GM19455 (cell line): ENCODE data around the gene COL13A1.

Experiments used
- ATAC-seq: cut with Tn5 transposase; IDR thresholded peaks from one replicate; pipeline ENCODE4 v1.9.1; 2021; ENCODE audit not compliant: unreplicated experiment

The COL13A1 gene

GRCh38 chr10:69865450-69865849, 63.7 kb downstream of the COL13A1 start:
- no peak for ATAC-seq

DNA sequence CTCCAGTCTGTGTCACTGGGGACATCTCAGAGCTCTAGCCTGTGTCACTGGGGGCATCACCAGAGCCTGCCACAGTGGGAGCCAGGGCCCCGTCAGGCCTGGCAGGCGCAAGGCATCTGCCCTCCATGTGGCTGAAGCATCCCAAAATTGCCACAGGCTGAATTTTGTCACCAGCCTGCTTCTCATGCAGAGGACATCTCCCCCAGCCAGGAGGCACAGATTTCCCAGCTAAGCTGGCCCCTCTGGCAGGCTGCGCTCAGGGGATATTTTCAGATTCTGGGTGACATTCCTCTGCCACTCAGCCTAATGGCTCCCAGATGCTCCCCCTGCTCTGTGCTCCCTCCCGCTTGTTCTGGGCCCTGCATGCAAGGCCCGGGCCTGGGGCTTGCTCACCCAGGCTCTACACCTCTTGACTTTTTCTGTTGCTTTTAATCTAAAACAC, 64.6 kb downstream of the COL13A1 start:
- no peak for ATAC-seq

DNA sequence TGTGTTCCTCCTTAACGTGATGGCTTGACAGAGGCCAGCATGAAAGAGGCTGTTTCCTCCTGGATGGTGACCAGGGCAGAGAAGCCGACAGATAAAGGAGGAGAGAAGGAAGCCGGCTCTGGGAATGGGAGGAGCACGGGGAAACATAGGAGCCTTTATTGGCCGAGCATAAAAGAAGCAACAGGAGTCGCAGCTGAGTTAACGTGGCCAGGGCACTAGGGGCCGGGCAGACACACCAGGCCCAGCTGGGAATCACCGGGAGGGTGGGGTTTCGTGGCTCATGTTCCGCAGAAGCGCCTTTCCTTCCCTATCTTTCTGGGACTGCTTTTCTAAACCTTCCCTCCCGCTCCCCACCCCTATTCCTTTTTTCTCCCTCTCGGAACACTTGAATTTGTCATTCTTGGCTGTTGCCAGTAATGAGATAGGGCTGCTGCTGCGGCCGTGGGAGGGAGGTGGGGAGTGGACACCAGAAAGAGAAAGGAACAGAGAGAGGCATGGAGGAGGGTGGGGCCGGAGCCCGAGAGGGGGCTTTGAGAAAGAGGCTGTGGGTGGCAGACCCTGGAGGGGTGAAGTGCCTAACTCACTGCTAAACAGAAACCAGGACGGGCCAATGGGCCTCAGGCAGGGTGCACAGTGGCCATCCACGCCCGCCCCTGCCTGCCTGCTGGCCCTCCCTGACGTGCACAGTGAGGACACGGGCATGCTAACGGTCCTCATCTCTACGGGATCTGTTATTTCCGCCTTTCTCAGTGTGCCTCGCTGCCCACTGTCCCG, 65.2 kb downstream of the COL13A1 start:
- ATAC-seq: no peak

DNA sequence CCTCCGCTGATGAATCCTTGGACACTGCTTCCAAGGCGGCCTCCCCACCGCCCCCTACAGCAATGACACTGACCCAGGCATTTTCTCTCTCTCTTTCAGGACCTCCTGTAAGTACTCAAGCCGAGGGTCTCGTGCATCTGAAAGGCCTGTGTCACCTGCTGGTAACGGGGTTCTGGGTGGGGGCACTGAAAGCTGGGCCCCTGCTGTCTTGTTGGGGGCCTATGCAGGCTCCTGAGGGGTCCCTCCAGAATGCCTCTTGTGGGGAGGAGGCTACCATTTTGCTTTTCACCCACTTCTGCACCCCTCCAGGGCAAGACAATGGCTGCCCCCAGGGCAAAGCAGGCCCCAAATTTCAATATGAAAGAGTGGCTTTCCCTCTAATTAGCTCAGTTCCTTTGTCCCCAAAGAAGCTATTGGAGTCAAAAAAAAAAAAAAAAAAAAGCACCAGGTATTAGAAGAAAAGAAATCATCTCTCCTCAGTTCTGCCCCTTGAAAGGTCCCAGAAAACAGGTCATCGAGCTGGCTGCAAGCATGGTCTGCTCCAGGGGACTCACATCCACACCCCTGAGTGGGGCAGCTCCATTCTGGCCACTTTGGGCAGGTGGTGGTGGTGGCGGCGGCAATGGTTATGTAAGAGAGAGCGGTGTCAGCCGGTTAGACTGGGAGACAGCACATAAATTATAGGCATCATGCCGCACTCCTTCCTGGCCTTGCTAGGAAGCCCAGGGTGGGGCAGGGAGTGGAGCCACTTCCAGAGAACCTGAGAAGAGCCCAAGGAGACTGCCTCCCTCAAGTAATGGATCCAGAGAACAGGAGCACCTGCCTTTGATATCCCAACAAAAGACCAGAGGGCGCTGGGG, 66.2 kb downstream of the COL13A1 start:
- no peak for ATAC-seq

GRCh38 chr10:69868821-69869220, 67.1 kb downstream of the COL13A1 start:
- ATAC-seq: no peak

- no peak for ATAC-seq
Measured at GRCh38 chr10:69869291-69869961, 67.7 kb downstream of the COL13A1 start.

- ATAC-seq: no peak
Measured at GRCh38 chr10:69870591-69870990, 68.9 kb downstream of the COL13A1 start.

DNA sequence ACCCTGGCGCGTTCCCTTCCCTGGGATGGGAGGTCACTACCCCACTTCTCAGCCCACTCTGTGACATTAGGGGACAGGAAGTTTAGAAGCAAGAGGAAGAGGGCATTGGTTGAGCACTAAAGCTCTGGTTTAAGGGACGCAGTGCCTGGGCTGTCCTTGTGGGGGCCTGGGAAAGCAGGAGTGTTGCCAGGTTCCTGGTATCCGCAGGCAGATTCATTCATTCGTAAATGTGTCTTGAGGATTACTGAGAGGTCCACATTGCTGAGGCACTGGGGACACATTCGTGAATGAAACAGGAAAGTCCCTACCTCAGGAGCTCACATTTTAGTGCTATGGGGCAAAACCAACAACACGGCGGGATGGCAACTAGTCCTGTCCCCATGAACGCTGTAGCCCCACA, 69.4 kb downstream of the COL13A1 start:
- no peak for ATAC-seq

DNA sequence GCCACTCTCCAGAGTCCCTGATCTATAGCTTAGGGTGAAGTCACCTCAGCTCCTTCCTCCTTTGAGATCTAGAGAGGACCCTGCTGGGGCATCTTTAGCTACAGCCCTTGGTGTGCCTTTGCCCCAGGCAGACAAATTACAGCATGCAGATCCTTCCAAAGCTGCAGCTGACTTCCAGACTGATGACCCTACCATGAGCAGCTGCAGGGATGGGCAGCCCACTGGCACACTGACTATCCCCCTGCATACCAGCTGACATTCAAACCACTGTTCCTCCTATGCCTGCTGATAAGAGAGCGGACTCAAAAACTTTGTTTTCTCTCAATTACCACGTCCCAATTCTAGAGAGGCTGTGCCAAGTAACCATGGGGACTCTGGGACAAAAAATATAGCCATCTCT, 70.6 kb downstream of the COL13A1 start:
- no peak for ATAC-seq

DNA sequence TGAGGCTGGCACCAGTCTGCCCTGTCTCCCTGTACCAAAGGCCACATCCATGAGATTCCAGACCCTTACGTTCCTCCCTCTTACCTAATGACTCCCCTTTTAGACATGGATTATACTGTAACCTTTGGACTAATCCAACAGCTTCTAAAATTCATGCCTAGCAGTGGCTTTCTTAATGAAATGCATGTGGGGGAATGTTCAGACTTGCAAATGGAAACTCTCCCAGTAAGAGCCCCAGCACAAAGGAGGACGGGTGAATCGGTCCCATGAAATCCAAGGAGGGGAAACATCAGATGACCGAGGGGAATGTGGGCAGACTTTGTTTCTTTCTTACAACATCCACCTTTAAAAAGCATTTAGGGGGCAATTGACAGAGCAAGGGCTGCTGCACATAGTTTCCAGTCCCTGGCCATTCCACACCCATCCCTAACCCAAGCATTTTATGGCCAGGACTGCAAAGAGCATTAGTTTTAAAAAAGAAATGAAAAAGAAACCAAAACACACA, 71.5 kb downstream of the COL13A1 start:
- no peak for ATAC-seq

DNA sequence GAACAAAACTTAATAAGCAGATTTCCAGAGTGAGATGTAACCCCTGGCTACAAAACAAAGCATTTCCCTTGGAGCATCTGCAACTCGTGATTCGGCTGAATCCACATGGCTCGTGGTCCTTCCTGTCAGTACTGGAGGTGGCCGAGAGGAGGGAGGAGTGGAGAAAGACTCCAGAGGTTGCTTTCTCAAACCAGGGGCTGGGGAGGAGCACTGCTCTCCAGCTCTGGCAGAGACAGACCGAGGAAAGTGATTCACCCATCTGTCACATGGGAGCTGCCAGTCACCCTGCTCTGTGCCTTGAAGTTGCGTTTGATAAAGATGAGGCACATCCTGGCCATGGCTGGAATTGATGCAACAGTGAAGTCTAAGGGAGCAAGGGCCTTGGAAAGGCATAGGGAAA, 72.7 kb downstream of the COL13A1 start:
- no peak for ATAC-seq

DNA sequence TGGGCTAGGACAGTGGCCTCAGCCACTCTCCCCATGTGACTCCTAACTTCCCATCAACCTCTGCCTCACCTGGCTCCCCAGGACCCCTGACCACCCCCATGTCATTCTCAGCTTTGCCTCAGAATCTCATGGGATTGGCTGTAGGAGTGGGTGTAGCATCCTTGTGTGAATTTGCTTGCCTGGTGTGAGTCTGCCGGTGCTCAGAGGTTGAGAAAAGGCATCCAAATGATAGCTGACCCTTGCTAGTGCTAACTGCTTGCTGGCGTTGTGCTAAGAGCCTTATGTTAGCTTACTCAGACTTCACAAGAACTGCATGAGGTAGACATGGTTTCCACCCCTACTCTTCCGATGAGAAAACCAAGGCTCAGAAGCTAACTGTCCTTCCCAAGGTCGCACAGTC, 74.2 kb downstream of the COL13A1 start:
- ATAC-seq: no peak

DNA sequence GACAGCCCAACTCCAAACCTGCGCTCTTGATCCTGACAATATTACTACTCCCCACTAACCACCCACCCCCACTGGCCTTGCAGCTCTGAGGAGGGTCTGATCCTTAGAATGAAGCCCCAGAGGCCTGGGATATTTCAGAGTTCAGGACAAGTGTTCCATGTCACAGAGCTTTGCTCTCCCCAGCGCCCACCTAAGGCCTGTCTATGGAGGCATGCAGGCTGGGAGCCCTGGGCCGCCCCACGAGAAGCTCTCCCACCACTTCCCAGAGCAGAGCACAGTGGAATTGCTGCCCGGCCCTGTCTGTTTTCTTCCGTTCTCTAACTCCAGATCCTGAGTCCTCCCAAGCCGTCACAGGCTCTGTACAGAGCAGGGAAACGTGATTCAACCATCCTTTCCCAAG, 74.6 kb downstream of the COL13A1 start:
- ATAC-seq: no peak

- ATAC-seq: no peak
Measured at GRCh38 chr10:69876931-69877330, 75.2 kb downstream of the COL13A1 start.

- ATAC-seq: no peak
Measured at GRCh38 chr10:69878038-69878437, 76.3 kb downstream of the COL13A1 start.

- no peak for ATAC-seq
Measured at GRCh38 chr10:69878951-69879350, 77.2 kb downstream of the COL13A1 start.

- ATAC-seq: no peak
Measured at GRCh38 chr10:69879634-69880257, 78.0 kb downstream of the COL13A1 start.

GRCh38 chr10:69880301-69881081, 78.8 kb downstream of the COL13A1 start:
- no peak for ATAC-seq

- no peak for ATAC-seq
Measured at GRCh38 chr10:69881202-69881601, 79.5 kb downstream of the COL13A1 start.

DNA sequence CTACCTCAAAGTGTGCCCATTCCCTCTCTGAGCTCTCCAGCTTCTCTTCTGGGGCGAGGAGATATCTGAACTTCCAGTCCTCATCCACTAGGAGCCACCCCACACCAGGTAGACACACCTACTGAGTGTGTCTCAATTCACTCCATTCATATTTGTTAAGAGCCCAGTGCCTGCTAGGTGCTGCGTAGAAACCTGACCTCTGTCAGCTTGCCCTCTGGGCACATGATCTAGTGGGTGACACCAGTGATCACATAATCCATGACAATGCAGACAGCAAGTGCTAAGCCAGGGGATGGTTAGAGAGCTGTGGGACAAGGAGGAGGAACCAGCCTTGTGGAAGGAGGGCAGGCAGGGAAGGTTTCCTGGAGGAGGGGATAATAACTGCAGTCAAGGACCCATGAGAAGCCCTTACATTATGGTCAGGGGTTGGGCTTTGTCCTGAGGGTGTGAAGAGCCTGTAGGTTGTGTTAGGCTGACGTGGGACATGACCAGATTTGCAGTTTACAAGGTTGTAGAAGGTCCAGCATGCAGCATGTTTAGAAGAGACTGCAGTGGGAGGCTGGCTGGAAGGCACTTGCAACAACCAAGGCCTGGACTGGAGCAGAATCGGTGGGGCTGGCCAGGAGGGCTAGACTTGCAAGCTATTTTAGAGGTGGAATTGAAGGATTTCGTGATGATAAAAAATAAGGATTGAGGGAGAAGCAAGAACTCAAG, 81.8 kb downstream of the COL13A1 start:
- no peak for ATAC-seq
